ENCODE measurements around the gene ELMO1. TPM values are rescaled to one million over a fixed set of nuclear protein-coding genes. Genes with fewer than 3 reads are reported as not detected.

Gene ELMO1
- total RNA-seq, 2 experiments from 2014 or later = 72.8 to 75.3 TPM

- DNase-seq (no peak), ATAC-seq (no peak)
- Mint-ChIP-seq H3K36me3 (ENCODE audit: low read depth) (peaks cover 90% of the 10 kb centered on the region), H3K9me3 (peaks cover 80% of the 10 kb centered on the region), H3K27me3 (no peaks in the 10 kb centered on the region), H3K4me3 (no peak overlapping the region), H3K27ac (no peak overlapping the region), H3K4me1 (ENCODE audit: low read depth) (peaks cover 25% of the 10 kb centered on the region)
- intact Hi-C loops (cut with micrococcal nuclease) = no loop called here
- no peak for TF ChIP-seq CTCF (IDR thresholded peaks at IDR 0.05)
- POLR2A ChIA-PET = no interaction called here
- CTCF ChIA-PET = no interaction called here
These were observed 508.8 kb downstream of the ELMO1 start for GRCh38 chr7:36939816-36940215.

DNA sequence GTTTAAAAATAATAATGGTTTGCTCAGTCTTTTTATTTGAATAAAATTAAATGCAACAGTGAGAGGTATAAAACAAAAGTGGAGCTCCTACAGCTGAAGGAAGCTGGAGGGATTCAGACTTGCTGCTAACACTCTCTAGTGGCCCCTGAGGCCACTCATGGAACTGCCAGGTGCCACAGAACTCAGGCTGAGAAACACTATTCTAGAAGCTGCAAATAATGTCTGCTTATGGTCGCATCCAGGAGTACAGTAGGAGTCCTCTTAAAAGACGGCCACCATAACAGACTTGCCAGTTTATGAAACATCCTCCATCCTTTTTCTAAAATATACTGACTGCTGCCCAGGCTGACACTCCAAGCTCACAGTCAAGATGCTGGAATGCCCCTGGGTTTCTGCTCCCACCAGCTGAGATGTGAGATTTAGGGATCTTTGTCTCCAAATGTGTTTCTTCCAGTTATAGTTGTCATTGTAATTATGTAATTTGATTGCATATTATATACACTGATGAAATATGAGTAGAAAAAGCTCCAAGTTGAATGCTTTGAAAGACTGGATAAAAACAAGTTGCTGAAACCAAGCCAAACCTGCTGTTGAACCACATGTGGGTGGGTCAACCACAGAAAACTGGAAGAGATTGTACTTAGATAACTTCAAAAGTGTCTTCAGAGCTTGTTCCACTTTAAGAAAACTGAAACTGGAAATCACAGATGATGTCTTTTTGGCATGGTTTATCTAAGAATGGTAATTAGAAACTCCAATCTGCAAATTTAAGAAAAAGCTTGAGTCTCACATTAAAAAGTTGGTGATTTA, 510.7 kb downstream of the ELMO1 start:
- Mint-ChIP-seq H3K9me3 (peaks cover 71% of the 10 kb centered on the region), H3K4me1 (ENCODE audit: low read depth) (peaks cover 22% of the 10 kb centered on the region), H3K27me3 (no peaks in the 10 kb centered on the region), H3K36me3 (ENCODE audit: low read depth) (peaks cover 88% of the 10 kb centered on the region), H3K27ac (no peak overlapping the region), H3K4me3 (no peak overlapping the region)
- ChIA-PET POLR2A (interaction anchor here (0.7 kb wide), 1 partner anchor 214 kb away, joined by 3 read pairs; the partner anchor contains the start of gene AOAH), CTCF (interaction anchor here (0.6 to 1.9 kb wide), 12 partner anchors 8 to 410 kb away, joined by 3 to 8 read pairs (median 3); no protein-coding TSS in a partner anchor)
- DNase-seq = peak; percentile 17
- ATAC-seq = no peak
- TF ChIP-seq CTCF (IDR thresholded peaks at IDR 0.05) = no peak
- intact Hi-C loops (cut with micrococcal nuclease) = no loop called here

- Mint-ChIP-seq H3K9me3 (peaks cover 20% of the 10 kb centered on the region), H3K36me3 (ENCODE audit: low read depth) (peaks cover 51% of the 10 kb centered on the region), H3K4me3 (no peak overlapping the region), H3K27ac (no peak overlapping the region), H3K27me3 (no peaks in the 10 kb centered on the region), H3K4me1 (ENCODE audit: low read depth) (peaks cover 3% of the 10 kb centered on the region)
- no peak for TF ChIP-seq CTCF (IDR thresholded peaks at IDR 0.05)
- POLR2A ChIA-PET = no interaction called here
- intact Hi-C loops (cut with micrococcal nuclease) = no loop called here
- CTCF ChIA-PET = no interaction called here
- DNase-seq (no peak), ATAC-seq (no peak)
These were observed 516.8 kb downstream of the ELMO1 start for GRCh38 chr7:36931892-36932291.

DNA sequence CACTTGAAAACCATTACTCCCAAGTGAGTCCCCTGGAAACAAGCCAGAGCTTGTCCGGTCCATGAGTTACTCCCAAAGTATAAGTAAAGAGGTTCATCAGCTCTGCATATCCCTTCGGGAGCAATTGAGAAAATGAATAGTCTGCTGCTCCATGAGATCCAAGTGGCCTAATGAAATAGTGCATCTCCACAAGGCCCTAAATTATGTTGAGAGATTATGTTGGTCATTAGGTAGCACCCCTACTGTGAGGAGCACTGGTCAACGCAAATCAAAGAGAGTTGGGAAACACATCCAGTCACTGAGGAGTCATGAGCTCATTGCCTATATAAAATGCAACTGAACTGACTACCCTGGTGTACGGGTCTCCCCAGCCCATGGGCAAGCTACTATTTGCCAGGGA, 518.9 kb downstream of the ELMO1 start:
- no peak for ATAC-seq
- Mint-ChIP-seq H3K27ac (no peak overlapping the region), H3K36me3 (ENCODE audit: low read depth) (peaks cover 30% of the 10 kb centered on the region), H3K4me1 (ENCODE audit: low read depth) (no peaks in the 10 kb centered on the region), H3K9me3 (peaks cover 4% of the 10 kb centered on the region), H3K4me3 (no peak overlapping the region), H3K27me3 (no peaks in the 10 kb centered on the region)
- TF ChIP-seq CTCF (IDR thresholded peaks at IDR 0.05) = no peak
- intact Hi-C loops (cut with micrococcal nuclease) = no loop called here
- ChIA-PET POLR2A (no interaction called here), CTCF (interaction anchor here (0.9 to 1.0 kb wide), 3 partner anchors 9 to 442 kb away, joined by 3 to 5 read pairs (median 3); no protein-coding TSS in a partner anchor)
- DNase-seq = no peak

- Mint-ChIP-seq H3K4me1 (ENCODE audit: low read depth) (peaks cover 7% of the 10 kb centered on the region), H3K36me3 (ENCODE audit: low read depth) (peaks cover 25% of the 10 kb centered on the region), H3K9me3 (peaks cover 4% of the 10 kb centered on the region), H3K27ac (no peak overlapping the region), H3K27me3 (no peaks in the 10 kb centered on the region), H3K4me3 (no peak overlapping the region)
- POLR2A ChIA-PET = no interaction called here
- no peak for TF ChIP-seq CTCF (IDR thresholded peaks at IDR 0.05)
- CTCF ChIA-PET = interaction anchor here (1.0 kb wide), 1 partner anchor 9 kb away, joined by 3 read pairs; no protein-coding TSS in a partner anchor
- no peak for DNase-seq
- no peak for ATAC-seq
- intact Hi-C loops (cut with micrococcal nuclease) = no loop called here
These were observed 519.9 kb downstream of the ELMO1 start for GRCh38 chr7:36928718-36929117.
